ENCODE data around the gene ZNF33B.

DNA sequence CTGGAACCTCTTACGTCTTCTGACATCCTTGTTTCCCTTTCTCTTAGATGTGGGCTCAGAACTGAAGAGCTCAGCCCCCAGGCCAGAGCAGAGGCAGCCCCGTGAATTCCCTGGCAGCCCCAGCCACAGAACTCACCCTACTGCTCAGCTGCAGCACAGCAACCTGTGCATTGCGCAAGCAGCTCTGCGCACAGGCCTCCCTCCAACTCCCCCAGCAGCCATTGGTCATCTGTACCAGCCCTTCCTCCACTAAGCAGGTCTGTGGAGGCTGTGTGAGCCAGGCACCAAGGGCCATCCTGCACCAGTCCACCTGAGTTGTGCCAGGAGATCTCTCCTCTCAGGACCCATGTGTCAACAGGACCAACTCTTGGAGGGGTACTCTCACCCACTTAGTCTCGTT, 54.5 kb downstream of the ZNF33B start:
- TF ChIP-seq, protein P1, sequence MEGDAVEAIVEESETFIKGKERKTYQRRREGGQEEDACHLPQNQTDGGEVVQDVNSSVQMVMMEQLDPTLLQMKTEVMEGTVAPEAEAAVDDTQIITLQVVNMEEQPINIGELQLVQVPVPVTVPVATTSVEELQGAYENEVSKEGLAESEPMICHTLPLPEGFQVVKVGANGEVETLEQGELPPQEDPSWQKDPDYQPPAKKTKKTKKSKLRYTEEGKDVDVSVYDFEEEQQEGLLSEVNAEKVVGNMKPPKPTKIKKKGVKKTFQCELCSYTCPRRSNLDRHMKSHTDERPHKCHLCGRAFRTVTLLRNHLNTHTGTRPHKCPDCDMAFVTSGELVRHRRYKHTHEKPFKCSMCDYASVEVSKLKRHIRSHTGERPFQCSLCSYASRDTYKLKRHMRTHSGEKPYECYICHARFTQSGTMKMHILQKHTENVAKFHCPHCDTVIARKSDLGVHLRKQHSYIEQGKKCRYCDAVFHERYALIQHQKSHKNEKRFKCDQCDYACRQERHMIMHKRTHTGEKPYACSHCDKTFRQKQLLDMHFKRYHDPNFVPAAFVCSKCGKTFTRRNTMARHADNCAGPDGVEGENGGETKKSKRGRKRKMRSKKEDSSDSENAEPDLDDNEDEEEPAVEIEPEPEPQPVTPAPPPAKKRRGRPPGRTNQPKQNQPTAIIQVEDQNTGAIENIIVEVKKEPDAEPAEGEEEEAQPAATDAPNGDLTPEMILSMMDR (IDR thresholded peaks at IDR 0.05; ENCODE audit: low read length) = no peak
- no peak for TF ChIP-seq EZH2 (IDR thresholded peaks at IDR 0.05; ENCODE audit: borderline replicate concordance, low read length)

Measured in OCI-LY1 (cell line).